ENCODE results near the gene LEKR1.

LEKR1 gene

DNA sequence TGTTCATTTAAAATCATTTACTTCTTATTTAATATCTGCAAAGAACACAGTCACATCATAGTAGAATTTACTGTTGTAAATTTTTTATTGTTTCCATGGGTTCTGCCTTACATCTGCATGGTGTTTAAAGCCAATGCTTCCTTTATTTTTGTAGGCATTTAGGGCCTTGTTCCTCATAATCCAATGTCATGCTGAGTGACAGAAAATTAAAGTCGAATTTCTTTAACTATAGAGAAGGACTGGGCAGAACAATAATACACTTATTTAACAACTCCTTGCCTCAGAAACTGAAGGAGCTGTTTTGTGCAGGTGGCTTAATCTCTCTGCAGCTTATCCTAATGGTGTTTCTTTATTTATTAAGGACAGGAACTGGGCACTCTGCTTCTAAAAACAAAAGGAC is 149.6 kb downstream of the LEKR1 start:
- H3K27ac ChIP-seq (ENCODE audit: extremely low read depth, low read depth, low read length): no peak overlapping the region
- ChIA-PET POLR2A (no interaction called here), CTCF (interaction anchor here (0.6 kb wide), 1 partner anchor 1817 kb away, joined by 3 read pairs; no protein-coding TSS in a partner anchor)
- H3K4me1 ChIP-seq (ENCODE audit: control insufficient read depth, insufficient read depth, low read length): no peaks in the 10 kb centered on the region
- no peaks in the 10 kb centered on the region for H3K36me3 ChIP-seq (ENCODE audit: control insufficient read depth in 2 of 2, insufficient read depth in 1 of 2, low read length in 2 of 2)
- no peaks in the 10 kb centered on the region for H3K9me3 ChIP-seq (ENCODE audit: control insufficient read depth, insufficient read depth, low read depth, low read length)
- no peak for TF ChIP-seq ZBTB6 (tag by site-specific recombination; IDR thresholded peaks at IDR 0.05)
- TF ChIP-seq ZNF837 (tag by site-specific recombination; IDR thresholded peaks at IDR 0.05): no peak
- TF ChIP-seq IKZF3 (tag by site-specific recombination; IDR thresholded peaks at IDR 0.05): no peak
- no peak for TF ChIP-seq EGR2 (tag by site-specific recombination; IDR thresholded peaks at IDR 0.05; ENCODE audit: low read depth)
- no peak for TF ChIP-seq ZNF701 (tag by site-specific recombination; IDR thresholded peaks at IDR 0.05)
- TF ChIP-seq ZNF10 (tag by site-specific recombination; IDR thresholded peaks at IDR 0.05): no peak
- no peak for TF ChIP-seq TCF7L2 (IDR thresholded peaks at IDR 0.05; ENCODE audit: borderline replicate concordance, low read depth, low read length)
- no peak for TF ChIP-seq ZNF776 (tag by site-specific recombination; IDR thresholded peaks at IDR 0.05; ENCODE audit: borderline replicate concordance)
- no peak for TF ChIP-seq ZBTB17 (tag by site-specific recombination; IDR thresholded peaks at IDR 0.05)
- no peak for TF ChIP-seq ZSCAN18 (tag by site-specific recombination; IDR thresholded peaks at IDR 0.05)
- no peak for TF ChIP-seq ZIC2 (tag by site-specific recombination; IDR thresholded peaks at IDR 0.05)
- no peak for TF ChIP-seq ZNF324 (tag by site-specific recombination; IDR thresholded peaks at IDR 0.05)
- no peak for TF ChIP-seq ZBTB1 (tag by site-specific recombination; IDR thresholded peaks at IDR 0.05)
- TF ChIP-seq ZNF596 (tag by site-specific recombination; IDR thresholded peaks at IDR 0.05): no peak
- no peak overlapping the region for H3K4me3 ChIP-seq (ENCODE audit: low read depth, low read length)

GRCh38 chr3:156976933-156977332 is 150.8 kb downstream of the LEKR1 start:
- H3K4me1 ChIP-seq (ENCODE audit: control insufficient read depth, insufficient read depth, low read length): no peaks in the 10 kb centered on the region
- H3K4me3 ChIP-seq (ENCODE audit: low read depth, low read length): no peak overlapping the region
- POLR2A ChIA-PET: no interaction called here
- no peak for TF ChIP-seq ZNF792 (tag by site-specific recombination; IDR thresholded peaks at IDR 0.05)
- TF ChIP-seq ZNF132 (tag by site-specific recombination; IDR thresholded peaks at IDR 0.05; ENCODE audit: borderline replicate concordance): no peak
- TF ChIP-seq SP2 (tag by site-specific recombination; IDR thresholded peaks at IDR 0.05): no peak
- no peak for TF ChIP-seq ZNF544 (tag by site-specific recombination; IDR thresholded peaks at IDR 0.05)
- TF ChIP-seq CTCF (tag by site-specific recombination; IDR thresholded peaks at IDR 0.05): no peak
- TF ChIP-seq ZNF654 (tag by site-specific recombination; IDR thresholded peaks at IDR 0.05; ENCODE audit: low read depth): no peak
- no peak for TF ChIP-seq KLF8 (tag by site-specific recombination; IDR thresholded peaks at IDR 0.05)
- no peak for TF ChIP-seq ZNF501 (tag by site-specific recombination; IDR thresholded peaks at IDR 0.05)
- TF ChIP-seq ZBTB21 (tag by site-specific recombination; IDR thresholded peaks at IDR 0.05): no peak
- CTCF ChIA-PET: no interaction called here
- no peak overlapping the region for H3K27ac ChIP-seq (ENCODE audit: extremely low read depth, low read depth, low read length)
- H3K36me3 ChIP-seq (ENCODE audit: control insufficient read depth in 2 of 2, insufficient read depth in 1 of 2, low read length in 2 of 2): no peaks in the 10 kb centered on the region
- no peaks in the 10 kb centered on the region for H3K9me3 ChIP-seq (ENCODE audit: control insufficient read depth, insufficient read depth, low read depth, low read length)
